IMR-90 (cell line): ENCODE measurements around the gene GPLD1. TPM values are rescaled to one million over a fixed set of nuclear protein-coding genes. Genes with fewer than 3 reads are reported as not detected.

Source experiments
- ATAC-seq: fragments of 200-7000 bp; cut with Tn5 transposase; 2 replicates; pipeline ENCODE4 v1.9.1; 2020; ENCODE audit warnings: low read depth, mild to moderate bottlenecking, moderate library complexity
- BruUV-seq: library from RNA; stranded (reverse); fragments of 400-500 nt; replicated peaks from 2 replicates; lab custom pipeline; 2021; lab: Mats Ljungman, UMichigan
- CTCF ChIA-PET: fragments of 300-600 bp; formaldehyde crosslinking; extraction: SDS; loops from one replicate; lab custom pipeline; 2021; ENCODE audit warnings: antibody characterized with exemption; lab: Yijun Ruan, JAX
- POLR2A ChIA-PET: fragments of 300-600 bp; sonication (Branson Sonifier 250); formaldehyde crosslinking; loops from one replicate; lab custom pipeline; 2022; ENCODE audit warnings: antibody characterized with exemption; ENCODE audit not compliant: unreplicated experiment; lab: Charles Lee
- DNase-seq: peaks from one replicate; pipeline ENCODE4 v3.0.0; 2013
- H2AFZ ChIP-seq: replicated peaks from 2 replicates; pipeline ENCODE3; 2013; ENCODE audit warnings: low read length, mild to moderate bottlenecking; ENCODE audit not compliant: poor library complexity
- H2AK5ac ChIP-seq: 2 replicates; pipeline ENCODE4 v1.6.1; 2013; ENCODE audit warnings: low read depth, low read length, inconsistent platforms
- H2AK9ac ChIP-seq: replicated peaks from 2 replicates; pipeline ENCODE3; 2013; ENCODE audit warnings: mild to moderate bottlenecking, low read depth, low read length, moderate library complexity; ENCODE audit not compliant: poor library complexity
- H2BK120ac ChIP-seq: 2 replicates; pipeline ENCODE4 v1.6.1; 2013; ENCODE audit warnings: low read depth, low read length, inconsistent platforms
- H2BK15ac ChIP-seq: 3 replicates; pipeline ENCODE4 v1.6.1; 2013; ENCODE audit warnings: low read depth, low read length, inconsistent platforms
- H2BK20ac ChIP-seq: 2 replicates; pipeline ENCODE4 v1.6.1; 2013; ENCODE audit warnings: low read depth, mild to moderate bottlenecking, inconsistent platforms, low read length, moderate library complexity
- H2BK5ac ChIP-seq: 2 replicates; pipeline ENCODE4 v1.6.1; 2013; ENCODE audit warnings: mild to moderate bottlenecking, low read depth, low read length, inconsistent platforms; ENCODE audit not compliant: poor library complexity, severe bottlenecking
- H3K14ac ChIP-seq: replicated peaks from 2 replicates; pipeline ENCODE4 v1.6.1; 2013; ENCODE audit warnings: low read depth, low read length, inconsistent platforms
- H3K18ac ChIP-seq: 2 replicates; pipeline ENCODE4 v1.6.1; 2013; ENCODE audit warnings: low read depth, low read length, control low read depth
- H3K23ac ChIP-seq: 2 replicates; pipeline ENCODE4 v1.6.1; 2013; ENCODE audit warnings: low read depth, low read length, inconsistent platforms
- H3K27ac ChIP-seq: 2 replicates; pipeline ENCODE4 v1.5.1; 2013; ENCODE audit warnings: mild to moderate bottlenecking, control low read depth, low read length; ENCODE audit not compliant: insufficient read depth
- H3K27me3 ChIP-seq: 2 replicates; pipeline ENCODE4 v1.6.1; 2013; ENCODE audit warnings: low read length; ENCODE audit not compliant: control insufficient read depth, insufficient read depth
- H3K36me3 ChIP-seq: 2 replicates; pipeline ENCODE4 v1.6.1; 2013; ENCODE audit warnings: low read length, mixed read lengths; ENCODE audit not compliant: control insufficient read depth, insufficient read depth
- H3K4ac ChIP-seq: 2 replicates; pipeline ENCODE4 v1.6.1; 2013; ENCODE audit warnings: low read depth, low read length, inconsistent platforms
- H3K4me1 ChIP-seq: 2 replicates; pipeline ENCODE4 v1.6.1; 2013; ENCODE audit warnings: low read length, mixed read lengths; ENCODE audit not compliant: control insufficient read depth, insufficient read depth
- H3K4me2 ChIP-seq: 2 replicates; pipeline ENCODE4 v1.6.1; 2013; ENCODE audit warnings: low read depth, mild to moderate bottlenecking, control low read depth, low read length, moderate library complexity
- H3K4me3 ChIP-seq: 2 replicates; pipeline ENCODE4 v1.5.1; 2013; ENCODE audit warnings: low read depth, mild to moderate bottlenecking, control low read depth, low read length, moderate library complexity; ENCODE audit not compliant: insufficient read depth
- H3K56ac ChIP-seq: 2 replicates; pipeline ENCODE4 v1.6.1; 2013; ENCODE audit warnings: low read length, inconsistent platforms; ENCODE audit not compliant: insufficient read depth; ENCODE audit errors: extremely low read depth
- H3K79me1 ChIP-seq, 2 experiments: 2 replicates each; pipeline ENCODE4 v1.6.1; 2013; ENCODE audit warnings: low read length in 2 of 2, inconsistent platforms in 1 of 2, low read depth in 1 of 2
- H3K9ac ChIP-seq: 2 replicates; pipeline ENCODE4 v1.6.1; 2013; ENCODE audit warnings: low read depth, low read length, control low read depth
- H3K9me1 ChIP-seq: 2 replicates; pipeline ENCODE4 v1.6.1; 2013; ENCODE audit warnings: low read length, inconsistent platforms; ENCODE audit not compliant: insufficient read depth
- H3K9me3 ChIP-seq: 2 replicates; pipeline ENCODE4 v1.6.1; 2013; ENCODE audit warnings: low read length; ENCODE audit not compliant: control insufficient read depth, insufficient read depth
- H4K20me1 ChIP-seq: 2 replicates; pipeline ENCODE4 v1.6.1; 2013; ENCODE audit warnings: low read length, inconsistent platforms; ENCODE audit not compliant: insufficient read depth
- H4K5ac ChIP-seq: 2 replicates; pipeline ENCODE4 v1.6.1; 2013; ENCODE audit warnings: mild to moderate bottlenecking, low read depth, low read length, control low read depth
- H4K8ac ChIP-seq, 2 experiments: 2 replicates each; pipeline ENCODE4 v1.6.1; 2013; ENCODE audit warnings: low read depth in 2 of 2, low read length in 2 of 2, control low read depth in 1 of 2, inconsistent platforms in 1 of 2
- H4K91ac ChIP-seq: 2 replicates; pipeline ENCODE4 v1.6.1; 2013; ENCODE audit warnings: low read depth, low read length, inconsistent platforms; ENCODE audit not compliant: insufficient read depth
- BHLHE40 ChIP-seq: fragments of 150-350 bp; IDR thresholded peaks from 2 replicates; pipeline ENCODE4 v1.6.1; 2016; ENCODE audit warnings: mild to moderate bottlenecking, low read depth, low read length
- CEBPB ChIP-seq: IDR thresholded peaks from 2 replicates; pipeline ENCODE4 v1.6.1; 2012; ENCODE audit warnings: low read depth, low read length, improper control_type of control experiment
- CHD1 ChIP-seq: IDR thresholded peaks from 2 replicates; pipeline ENCODE4 v1.6.1; 2012; ENCODE audit warnings: low read depth, low read length, improper control_type of control experiment
- FOS ChIP-seq: fragments of 150-350 bp; IDR thresholded peaks from 2 replicates; pipeline ENCODE4 v1.6.1; 2016; ENCODE audit warnings: low read depth, low read length
- MAFK ChIP-seq: IDR thresholded peaks from 2 replicates; pipeline ENCODE4 v1.6.1; 2012; ENCODE audit warnings: low read depth, low read length, improper control_type of control experiment
- MAZ ChIP-seq: IDR thresholded peaks from 2 replicates; pipeline ENCODE4 v1.6.1; 2012; ENCODE audit warnings: low read depth, mild to moderate bottlenecking, low read length, improper control_type of control experiment, moderate library complexity, borderline replicate concordance
- MXI1 ChIP-seq: IDR thresholded peaks from 2 replicates; pipeline ENCODE4 v1.6.1; 2012; ENCODE audit warnings: low read depth, mild to moderate bottlenecking, low read length, moderate library complexity, borderline replicate concordance
- NFE2L2 ChIP-seq: fragments of 150-350 bp; IDR thresholded peaks from 2 replicates; pipeline ENCODE4 v1.6.1; 2016; ENCODE audit warnings: low read depth, mild to moderate bottlenecking, low read length
- POLR2A ChIP-seq: IDR thresholded peaks from 2 replicates; pipeline ENCODE4 v1.6.1; 2012; ENCODE audit warnings: mild to moderate bottlenecking, low read depth, low read length
- RAD21 ChIP-seq: IDR thresholded peaks from 2 replicates; pipeline ENCODE4 v1.6.1; 2012; ENCODE audit warnings: low read length, improper control_type of control experiment
- RCOR1 ChIP-seq: IDR thresholded peaks from 2 replicates; pipeline ENCODE4 v1.6.1; 2012; ENCODE audit warnings: mild to moderate bottlenecking, low read length, improper control_type of control experiment; ENCODE audit not compliant: insufficient replicate concordance
- RFX5 ChIP-seq: IDR thresholded peaks from 2 replicates; pipeline ENCODE4 v1.8.0; 2012; ENCODE audit warnings: low read depth, mild to moderate bottlenecking, low read length, moderate library complexity
- SMC3 ChIP-seq: fragments of 150-350 bp; IDR thresholded peaks from 2 replicates; pipeline ENCODE4 v1.6.1; 2016; ENCODE audit warnings: low read depth, mild to moderate bottlenecking, antibody characterized with exemption, low read length, moderate library complexity
- WGBS, 2 experiments: methylation state at CpG; one replicate each; pipeline versions ENCODE4 v1.1.5 to v1.1.7; 2013; ENCODE audit warnings: missing lambda C conversion rate in 2 of 2; ENCODE audit not compliant: insufficient read length in 1 of 2; ENCODE audit errors: extremely low coverage in 2 of 2; 5-methylcytosine and 5-hydroxymethylcytosine counted together
- dilution Hi-C: fragments of 300-500 bp; cut with HindIII; formaldehyde crosslinking; loops from one replicate; pipeline ENCODE4 v1.14.3; 2018; ENCODE audit warnings: low sequenced_read_pairs; ENCODE audit not compliant: unreplicated experiment
- in situ Hi-C: fragments of 300-500 bp; cut with MboI; formaldehyde crosslinking; loops from 3 replicates; pipeline ENCODE4 v1.14.3; 2019; ENCODE audit warnings: low sequenced_read_pairs, inconsistent platforms, mixed read lengths
- intact Hi-C: fragments of 100-400 bp; cut with micrococcal nuclease; formaldehyde crosslinking; loops from 2 replicates; pipeline ENCODE4 v1.10.0; 2022
- polyA plus RNA-seq, 3 experiments: library from polyadenylated mRNA; depleted of rRNA; stranded (reverse); fragments of >200 nt; gene quantifications; 2 replicates each; pipeline ENCODE4 v1.2.3, GENCODE V29; 2012; ENCODE audit warnings: low replicate concordance in 1 of 3
- total RNA-seq: library from RNA; depleted of rRNA; stranded (reverse); fragments of >200 nt; gene quantifications from 2 replicates; pipeline ENCODE4 v1.2.3, GENCODE V29; 2012
- TF ChIP-seq, protein P1 (sequence below): conservative IDR thresholded peaks from 2 replicates; pipeline ENCODE4 v1.5.1; 2012; ENCODE audit warnings: mild to moderate bottlenecking, low read depth, low read length, improper control_type of control experiment
- TF ChIP-seq, protein P2 (sequence below): fragments of 150-350 bp; IDR thresholded peaks from 2 replicates; pipeline ENCODE4 v1.6.1; 2016; ENCODE audit warnings: low read depth, mild to moderate bottlenecking, low read length, moderate library complexity, borderline replicate concordance
- TF ChIP-seq, protein P3 (sequence below): fragments of 150-350 bp; IDR thresholded peaks from 2 replicates; pipeline ENCODE4 v1.6.1; 2017; ENCODE audit warnings: mild to moderate bottlenecking, antibody characterized with exemption, low read length, low read depth

GPLD1 gene
- total and polyA plus RNA-seq, 2 of the 4 experiments (the other 2 are of a cell fraction) = 0.05 to 0.18 TPM

DNA sequence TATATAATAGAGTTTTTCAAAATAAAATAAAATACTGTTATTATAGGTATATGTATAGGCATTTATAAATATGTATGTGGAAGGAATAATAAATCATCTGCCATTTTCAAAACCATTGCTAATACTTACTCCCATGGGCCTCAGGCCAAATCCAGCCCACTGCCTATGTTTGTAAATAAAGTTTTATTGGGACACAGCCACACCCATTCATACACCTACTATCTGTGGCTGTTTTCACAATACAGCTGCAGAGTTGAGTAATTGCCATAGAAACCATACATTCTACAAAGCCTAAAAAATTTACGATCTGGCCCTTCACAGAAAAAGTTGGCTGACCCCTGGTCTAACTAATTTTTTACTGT is 14.9 kb upstream of the GPLD1 start:
- TF ChIP-seq FOS (no peak), SMC3 (no peak), MXI1 (no peak), MAZ (no peak), MAFK (no peak), CEBPB (no peak), RCOR1 (no peak), RFX5 (no peak), BHLHE40 (no peak), NFE2L2 (no peak), POLR2A (no peak), RAD21 (no peak), CHD1 (no peak)
- TF ChIP-seq, protein P1, sequence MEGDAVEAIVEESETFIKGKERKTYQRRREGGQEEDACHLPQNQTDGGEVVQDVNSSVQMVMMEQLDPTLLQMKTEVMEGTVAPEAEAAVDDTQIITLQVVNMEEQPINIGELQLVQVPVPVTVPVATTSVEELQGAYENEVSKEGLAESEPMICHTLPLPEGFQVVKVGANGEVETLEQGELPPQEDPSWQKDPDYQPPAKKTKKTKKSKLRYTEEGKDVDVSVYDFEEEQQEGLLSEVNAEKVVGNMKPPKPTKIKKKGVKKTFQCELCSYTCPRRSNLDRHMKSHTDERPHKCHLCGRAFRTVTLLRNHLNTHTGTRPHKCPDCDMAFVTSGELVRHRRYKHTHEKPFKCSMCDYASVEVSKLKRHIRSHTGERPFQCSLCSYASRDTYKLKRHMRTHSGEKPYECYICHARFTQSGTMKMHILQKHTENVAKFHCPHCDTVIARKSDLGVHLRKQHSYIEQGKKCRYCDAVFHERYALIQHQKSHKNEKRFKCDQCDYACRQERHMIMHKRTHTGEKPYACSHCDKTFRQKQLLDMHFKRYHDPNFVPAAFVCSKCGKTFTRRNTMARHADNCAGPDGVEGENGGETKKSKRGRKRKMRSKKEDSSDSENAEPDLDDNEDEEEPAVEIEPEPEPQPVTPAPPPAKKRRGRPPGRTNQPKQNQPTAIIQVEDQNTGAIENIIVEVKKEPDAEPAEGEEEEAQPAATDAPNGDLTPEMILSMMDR = no peak
- TF ChIP-seq, protein P2, sequence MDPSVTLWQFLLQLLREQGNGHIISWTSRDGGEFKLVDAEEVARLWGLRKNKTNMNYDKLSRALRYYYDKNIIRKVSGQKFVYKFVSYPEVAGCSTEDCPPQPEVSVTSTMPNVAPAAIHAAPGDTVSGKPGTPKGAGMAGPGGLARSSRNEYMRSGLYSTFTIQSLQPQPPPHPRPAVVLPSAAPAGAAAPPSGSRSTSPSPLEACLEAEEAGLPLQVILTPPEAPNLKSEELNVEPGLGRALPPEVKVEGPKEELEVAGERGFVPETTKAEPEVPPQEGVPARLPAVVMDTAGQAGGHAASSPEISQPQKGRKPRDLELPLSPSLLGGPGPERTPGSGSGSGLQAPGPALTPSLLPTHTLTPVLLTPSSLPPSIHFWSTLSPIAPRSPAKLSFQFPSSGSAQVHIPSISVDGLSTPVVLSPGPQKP = no peak
- TF ChIP-seq, protein P3, sequence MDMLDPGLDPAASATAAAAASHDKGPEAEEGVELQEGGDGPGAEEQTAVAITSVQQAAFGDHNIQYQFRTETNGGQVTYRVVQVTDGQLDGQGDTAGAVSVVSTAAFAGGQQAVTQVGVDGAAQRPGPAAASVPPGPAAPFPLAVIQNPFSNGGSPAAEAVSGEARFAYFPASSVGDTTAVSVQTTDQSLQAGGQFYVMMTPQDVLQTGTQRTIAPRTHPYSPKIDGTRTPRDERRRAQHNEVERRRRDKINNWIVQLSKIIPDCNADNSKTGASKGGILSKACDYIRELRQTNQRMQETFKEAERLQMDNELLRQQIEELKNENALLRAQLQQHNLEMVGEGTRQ = no peak
- Histone ChIP-seq H2BK5ac (no peak overlapping the region), H2BK20ac (no peak overlapping the region), H3K27ac (no peak overlapping the region), H2AK9ac (no peak overlapping the region), H2AFZ (no peak overlapping the region), H3K56ac (no peak overlapping the region), H3K36me3 (no peaks in the 10 kb centered on the region), H2AK5ac (no peak overlapping the region), H4K20me1 (no peaks in the 10 kb centered on the region), H3K27me3 (no peaks in the 10 kb centered on the region; the same call in 1 of the 2 replicates), H4K5ac (no peak overlapping the region), H3K4ac (no peak overlapping the region), H3K14ac (no peak overlapping the region), H3K9ac (no peak overlapping the region), H3K23ac (no peak overlapping the region), H3K4me2 (no peak overlapping the region), H3K79me1 (no peaks in the 10 kb centered on the region), H4K91ac (no peak overlapping the region), H3K9me3 (no peaks in the 10 kb centered on the region), H2BK15ac (no peak overlapping the region), H3K4me1 (no peaks in the 10 kb centered on the region), H3K9me1 (no peaks in the 10 kb centered on the region), H4K8ac (no peak overlapping the region), H3K18ac (no peak overlapping the region), H2BK120ac (no peak overlapping the region), H3K4me3 (no peak overlapping the region)
- ChIA-PET POLR2A (no interaction called here), CTCF (no interaction called here)
- in situ Hi-C loops (no loop called here), dilution Hi-C loops (no loop called here), intact Hi-C loops (no loop called here)
- no peak for DNase-seq
- BruUV-seq = no TSS peak
- ATAC-seq = no peak
- no CpG with 5 or more reads among the region's 1 CpG for WGBS, 2 experiments
